ENCODE measurements around the gene PLAAT4.

- TF ChIP-seq CTCF (IDR thresholded peaks at IDR 0.05; ENCODE audit: low read depth, low read length) = no peak
- TF ChIP-seq POLR2A (IDR thresholded peaks at IDR 0.05; ENCODE audit: extremely low read depth, insufficient read length) = peak; percentile 15
- TF ChIP-seq MAX (IDR thresholded peaks at IDR 0.05; ENCODE audit: low read depth, low read length) = no peak; the same call in 1 of the 2 replicates
- TF ChIP-seq MYC (IDR thresholded peaks at IDR 0.05; ENCODE audit: low read depth, low read length) = peak; percentile 75
Measured at GRCh38 chr11:63503492-63503891, 33.1 kb upstream of the PLAAT4 start.
